ENCODE data around the gene MPP2.

- TF ChIP-seq CTCF (conservative IDR thresholded peaks at IDR 0.05; ENCODE audit: low read depth, low read length) (no peak), EZH2 (IDR thresholded peaks at IDR 0.05; ENCODE audit: borderline replicate concordance, low read depth, low read length, poor library complexity, severe bottlenecking) (no peak)
Measured at GRCh38 chr17:43852571-43852970, 54.8 kb downstream of the MPP2 start.
